WI38 (cell line): ENCODE data around the gene TMEM200B.
A peak's percentile ranks its signal among the peaks of the same experiment; 100 is the strongest.

ENCODE experiments used
- H3K4me3 ChIP-seq: 2 replicates; pipeline ENCODE4 v1.5.1; 2011; ENCODE audit warnings: low read depth, mild to moderate bottlenecking, control low read depth, low read length
- TF ChIP-seq, protein P1 (sequence below): IDR thresholded peaks from 2 replicates; pipeline ENCODE4 v1.5.1; 2012; ENCODE audit warnings: low read depth, mild to moderate bottlenecking, control low read depth, low read length

Gene TMEM200B

DNA sequence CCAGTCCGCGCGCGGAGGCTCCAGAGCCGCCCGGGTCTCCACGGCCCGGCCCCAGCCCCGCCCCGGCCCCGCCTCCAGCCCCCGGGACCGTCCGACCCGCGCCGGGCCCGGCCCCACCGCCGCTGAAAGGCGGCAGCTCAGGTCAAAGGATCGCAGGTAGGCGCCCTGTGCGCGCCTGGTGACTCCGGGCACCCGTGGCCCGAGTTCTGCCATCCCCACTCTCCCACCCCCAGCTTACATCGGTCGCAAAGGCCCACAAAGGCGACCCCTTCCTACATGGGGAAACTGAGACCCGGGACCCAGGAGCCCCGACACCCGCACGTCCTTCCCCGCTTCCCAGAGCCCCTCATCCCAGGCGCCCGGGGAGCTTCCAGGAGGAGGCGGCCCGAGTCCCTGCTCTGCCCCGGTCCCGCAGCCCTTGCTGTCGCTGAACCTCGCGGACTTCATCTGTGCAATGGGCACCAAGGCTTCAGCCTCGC lies at the start of gene TMEM200B:
TSS of gene TMEM200B (minus strand) at position 17 of the 479 bp plus-strand sequence. CDS start 2,075 bp downstream, outside the sequence.
- TF ChIP-seq, protein P1, sequence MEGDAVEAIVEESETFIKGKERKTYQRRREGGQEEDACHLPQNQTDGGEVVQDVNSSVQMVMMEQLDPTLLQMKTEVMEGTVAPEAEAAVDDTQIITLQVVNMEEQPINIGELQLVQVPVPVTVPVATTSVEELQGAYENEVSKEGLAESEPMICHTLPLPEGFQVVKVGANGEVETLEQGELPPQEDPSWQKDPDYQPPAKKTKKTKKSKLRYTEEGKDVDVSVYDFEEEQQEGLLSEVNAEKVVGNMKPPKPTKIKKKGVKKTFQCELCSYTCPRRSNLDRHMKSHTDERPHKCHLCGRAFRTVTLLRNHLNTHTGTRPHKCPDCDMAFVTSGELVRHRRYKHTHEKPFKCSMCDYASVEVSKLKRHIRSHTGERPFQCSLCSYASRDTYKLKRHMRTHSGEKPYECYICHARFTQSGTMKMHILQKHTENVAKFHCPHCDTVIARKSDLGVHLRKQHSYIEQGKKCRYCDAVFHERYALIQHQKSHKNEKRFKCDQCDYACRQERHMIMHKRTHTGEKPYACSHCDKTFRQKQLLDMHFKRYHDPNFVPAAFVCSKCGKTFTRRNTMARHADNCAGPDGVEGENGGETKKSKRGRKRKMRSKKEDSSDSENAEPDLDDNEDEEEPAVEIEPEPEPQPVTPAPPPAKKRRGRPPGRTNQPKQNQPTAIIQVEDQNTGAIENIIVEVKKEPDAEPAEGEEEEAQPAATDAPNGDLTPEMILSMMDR = no peak
- H3K4me3 ChIP-seq = peak within 1 kb of the TSS; percentile 64

DNA sequence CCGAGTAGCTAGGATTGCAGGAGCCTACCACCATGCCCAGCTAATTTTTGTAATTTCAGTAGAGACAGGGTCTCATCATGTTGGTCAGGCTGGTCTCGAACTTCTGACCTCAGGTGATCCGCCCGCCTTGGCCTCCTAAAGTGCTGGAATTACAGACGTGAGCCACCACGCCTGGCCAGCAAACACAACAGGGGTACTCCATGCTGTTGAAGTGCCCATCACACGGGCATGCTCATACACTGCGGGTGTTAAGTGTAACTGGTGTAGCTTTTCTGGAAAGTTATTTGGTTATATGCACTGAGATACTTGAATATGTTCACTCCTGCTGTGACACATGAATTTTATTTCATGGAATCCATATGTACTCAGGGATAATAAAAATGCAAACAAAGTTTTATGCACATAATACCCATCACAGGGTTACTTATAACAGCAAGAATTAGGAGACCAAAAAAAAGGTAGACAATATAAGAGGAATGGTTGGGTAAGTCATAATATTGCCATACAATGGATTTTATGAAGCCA lies 48.8 kb upstream of the TMEM200B start:
- TF ChIP-seq, protein P1 = no peak
- H3K4me3 ChIP-seq = no peak overlapping the region

DNA sequence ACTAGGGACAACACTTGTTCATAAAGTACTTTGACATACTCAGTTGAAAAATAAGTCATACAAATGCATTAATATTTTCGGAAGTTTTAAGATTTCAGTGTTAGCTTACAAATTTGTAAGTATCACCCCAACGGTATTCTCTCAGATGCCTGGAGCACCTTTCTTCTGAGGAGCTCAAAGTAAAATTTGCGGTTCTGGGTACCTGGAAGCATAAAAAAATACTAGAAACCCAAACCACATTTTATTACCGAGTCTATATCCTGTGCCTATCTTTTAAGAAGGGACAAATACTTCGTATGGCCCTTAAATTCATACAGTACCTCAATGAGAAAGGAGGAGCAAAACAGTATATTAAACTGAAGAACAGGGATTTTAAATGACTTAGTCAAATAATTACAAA lies 47.8 kb upstream of the TMEM200B start:
- H3K4me3 ChIP-seq = no peak overlapping the region

DNA sequence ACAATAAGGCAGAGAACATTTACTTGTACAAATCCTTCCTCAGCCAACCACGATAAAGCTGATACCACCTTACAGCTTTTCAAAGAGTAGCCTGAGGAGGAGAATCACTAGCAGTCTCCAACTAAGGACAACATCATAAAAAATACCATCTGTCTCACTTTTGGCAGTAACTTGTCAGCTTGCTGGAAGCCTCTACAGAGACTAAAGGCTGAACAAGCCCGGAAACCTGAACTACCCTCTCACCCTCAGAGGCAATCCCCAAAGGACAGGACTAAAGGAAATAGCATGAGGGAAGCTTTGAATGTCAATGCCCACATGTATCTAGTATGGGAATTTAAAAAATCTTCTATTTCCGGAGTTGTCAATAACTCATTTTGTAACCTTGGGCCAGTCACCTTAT lies 47.4 kb upstream of the TMEM200B start:
- TF ChIP-seq, protein P1 = no peak
- H3K4me3 ChIP-seq = no peak overlapping the region

More for the DNA sequence above, 47.8 kb upstream of the TMEM200B start:
- TF ChIP-seq, protein P1 = no peak

DNA sequence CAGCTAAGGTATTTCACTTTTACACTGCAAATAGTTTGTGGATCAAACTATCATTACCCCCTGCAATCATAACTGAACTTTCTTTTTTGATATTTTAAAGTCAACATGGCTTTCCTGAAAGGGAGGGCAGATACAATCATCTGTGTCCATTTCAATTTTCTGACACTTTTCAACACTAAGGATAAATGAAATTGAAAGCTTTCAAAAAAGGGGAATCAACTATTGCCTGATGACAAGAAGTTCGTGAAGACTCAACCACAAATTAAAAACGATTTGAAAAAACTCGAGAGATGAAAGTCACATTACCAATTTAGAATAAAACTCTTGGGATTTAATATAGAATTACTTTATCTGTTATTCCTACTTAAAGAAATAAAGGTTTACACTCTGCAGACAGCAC lies 46.3 kb upstream of the TMEM200B start:
- TF ChIP-seq, protein P1 = no peak
- no peak overlapping the region for H3K4me3 ChIP-seq

DNA sequence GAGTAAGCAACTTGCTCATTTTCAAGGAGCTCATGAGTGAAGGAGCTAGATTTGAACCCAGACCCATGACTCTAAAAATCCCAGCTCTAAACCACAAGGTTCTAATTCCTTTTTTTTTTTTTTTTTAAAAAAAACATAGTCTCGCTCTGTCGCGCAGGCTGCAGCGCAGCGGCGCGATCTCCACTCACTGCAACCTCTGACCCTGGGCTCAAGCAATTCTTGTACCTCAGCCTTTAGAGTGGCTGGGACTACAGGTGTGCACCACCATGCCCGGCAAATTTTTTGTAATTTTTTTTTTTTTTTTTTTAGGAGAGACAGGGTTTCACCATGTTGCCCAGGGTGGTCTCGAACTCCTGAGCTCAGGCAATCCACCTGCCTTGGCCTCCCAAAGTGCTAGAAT lies 44.2 kb upstream of the TMEM200B start:
- TF ChIP-seq, protein P1 = no peak
- no peak overlapping the region for H3K4me3 ChIP-seq

DNA sequence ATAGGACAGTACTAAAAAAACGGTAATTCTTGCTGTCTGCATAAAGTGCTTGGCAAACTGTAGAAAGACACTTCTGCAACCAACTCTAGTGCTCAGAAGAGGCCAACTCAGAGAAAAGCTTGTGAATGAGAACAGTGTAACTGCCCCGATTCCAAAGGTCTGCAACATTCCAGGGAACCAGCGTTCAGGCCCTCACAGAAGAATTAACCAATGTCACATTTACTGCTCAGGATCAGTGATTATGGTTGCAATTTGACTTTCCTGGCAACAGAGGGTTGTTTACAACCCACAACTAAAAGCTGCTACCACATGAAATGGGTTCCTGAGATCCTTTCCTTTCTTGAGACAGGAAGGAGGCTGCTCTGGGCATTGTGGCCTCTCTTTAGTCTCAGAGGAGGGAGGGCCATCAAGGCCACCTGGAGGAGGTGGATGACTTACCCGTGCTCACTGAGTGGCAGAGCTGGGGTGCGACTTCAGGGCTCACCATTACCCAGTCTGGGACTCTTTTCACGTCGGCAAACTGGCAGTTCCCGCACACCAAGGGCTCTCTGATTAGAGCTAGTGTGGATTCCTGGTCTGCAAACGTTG lies 42.7 kb upstream of the TMEM200B start:
- TF ChIP-seq, protein P1 = no peak
- no peak overlapping the region for H3K4me3 ChIP-seq
